Measurements from ENCODE around the gene NAV2.
A peak's percentile ranks its signal among the peaks of the same experiment; 100 is the strongest.
"Not testable (repeated sequence)": the region's sequence is repeated elsewhere in the genome, so short reads cannot be mapped to it uniquely, and the experiment has no call there.

NAV2 gene

DNA sequence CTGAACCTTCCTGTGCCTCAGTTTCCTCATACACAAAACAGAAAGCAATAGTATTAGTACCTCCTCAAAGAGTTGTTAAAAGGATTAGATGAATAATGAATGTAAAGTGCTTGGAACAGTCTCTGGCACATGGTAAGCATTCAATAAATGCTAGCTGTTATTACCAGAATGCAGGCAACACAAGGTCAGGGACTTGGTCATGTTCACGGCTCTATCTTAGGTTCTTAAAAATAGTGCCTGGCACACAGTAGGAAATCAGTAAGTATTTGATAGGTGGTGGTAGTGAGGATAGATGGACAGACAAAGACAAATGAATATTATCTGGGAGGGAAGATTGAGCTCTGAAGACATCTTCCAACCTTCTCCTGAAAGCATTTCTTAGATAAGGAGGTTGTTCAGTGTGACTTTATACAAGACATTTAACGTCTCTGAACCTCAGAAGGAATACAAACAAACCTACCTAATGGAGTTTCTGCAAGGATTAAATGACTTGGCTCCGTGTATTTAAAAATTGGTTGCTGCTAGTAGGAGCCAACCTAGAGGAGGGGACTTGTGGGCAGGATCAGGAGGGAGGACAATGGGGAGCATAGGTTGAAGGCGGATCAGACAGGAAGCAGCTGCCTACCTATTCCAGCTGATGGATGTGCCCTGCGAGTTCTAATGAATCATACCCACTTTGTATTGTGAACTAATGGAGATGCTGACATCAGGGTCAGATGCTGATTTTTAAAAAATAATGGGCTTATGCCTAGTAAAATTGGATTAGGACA lies 353.6 kb downstream of the NAV2 start:
- no peak for DNase-seq

DNA sequence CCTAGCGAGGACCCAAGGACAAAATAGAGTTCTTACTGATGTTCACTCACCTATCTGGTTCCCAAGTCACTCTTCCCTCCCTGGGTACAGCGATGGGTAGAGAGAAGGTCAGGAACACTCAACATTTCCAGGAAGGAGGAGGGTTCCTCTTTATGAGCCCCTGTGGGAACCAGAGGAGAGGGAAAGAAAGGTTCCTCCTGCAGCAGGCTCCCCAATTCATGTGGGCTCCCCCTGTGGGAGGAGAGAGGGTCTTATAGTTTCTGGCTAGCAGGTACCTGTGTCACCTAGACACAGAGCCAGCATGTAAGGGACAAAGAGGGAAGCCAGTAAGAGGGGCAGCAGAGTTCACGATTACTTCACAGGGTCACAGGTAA lies 354.1 kb downstream of the NAV2 start:
- no peak for DNase-seq

DNA sequence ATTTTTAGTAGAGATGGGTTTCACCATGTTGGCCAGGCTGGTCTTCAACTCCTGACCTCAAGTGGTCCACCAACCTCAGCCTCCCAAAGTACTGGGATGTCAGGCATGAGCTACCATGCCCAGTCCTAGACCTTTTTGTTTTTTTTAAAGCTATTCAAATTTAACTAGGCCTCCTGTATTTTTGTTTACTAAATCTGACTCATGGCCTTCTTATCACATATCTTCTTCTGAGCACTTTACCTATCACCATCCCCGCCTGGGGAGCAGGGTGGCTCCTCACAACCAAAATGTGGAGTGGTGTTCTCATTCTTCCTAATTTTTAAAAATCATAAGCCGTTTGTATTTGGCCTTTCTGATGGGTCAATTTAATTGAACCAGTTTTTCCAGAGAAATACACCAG lies 355.0 kb downstream of the NAV2 start:
- no peak for DNase-seq

- DNase-seq, result no peak
Observed at GRCh38 chr11:20068691-20069090, 356.1 kb downstream of the NAV2 start.

DNA sequence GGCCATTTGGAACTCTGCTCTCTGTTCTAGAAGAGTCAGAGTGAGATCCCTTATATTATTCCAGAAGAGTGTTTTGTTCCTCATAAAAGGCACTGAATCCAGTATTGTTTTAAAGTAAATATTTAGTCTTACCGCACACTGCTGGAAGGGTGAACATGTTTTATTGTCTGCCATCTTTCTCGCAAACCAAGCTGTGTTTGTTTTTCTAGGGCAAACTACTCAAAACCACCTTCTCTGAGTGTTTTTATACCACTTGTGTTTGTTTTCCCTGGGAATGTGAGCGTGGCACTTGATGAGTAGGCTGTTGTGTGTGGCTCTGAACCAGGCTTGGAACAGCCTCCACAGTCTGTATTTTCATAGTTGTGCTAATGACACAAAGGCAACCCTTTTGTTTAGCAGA lies 357.8 kb downstream of the NAV2 start:
- DNase-seq, result no peak

GRCh38 chr11:20075627-20076026 lies 363.0 kb downstream of the NAV2 start:
- DNase-seq, result no peak

GRCh38 chr11:20078846-20079245 lies 366.2 kb downstream of the NAV2 start:
- DNase-seq, result no peak

GRCh38 chr11:20080032-20080685 lies 367.5 kb downstream of the NAV2 start:
- no peak for DNase-seq

GRCh38 chr11:20081336-20081735 lies 368.7 kb downstream of the NAV2 start:
- DNase-seq, result no peak

- not testable (repeated sequence) for DNase-seq
Observed at GRCh38 chr11:20083877-20084276, 371.2 kb downstream of the NAV2 start.

DNA sequence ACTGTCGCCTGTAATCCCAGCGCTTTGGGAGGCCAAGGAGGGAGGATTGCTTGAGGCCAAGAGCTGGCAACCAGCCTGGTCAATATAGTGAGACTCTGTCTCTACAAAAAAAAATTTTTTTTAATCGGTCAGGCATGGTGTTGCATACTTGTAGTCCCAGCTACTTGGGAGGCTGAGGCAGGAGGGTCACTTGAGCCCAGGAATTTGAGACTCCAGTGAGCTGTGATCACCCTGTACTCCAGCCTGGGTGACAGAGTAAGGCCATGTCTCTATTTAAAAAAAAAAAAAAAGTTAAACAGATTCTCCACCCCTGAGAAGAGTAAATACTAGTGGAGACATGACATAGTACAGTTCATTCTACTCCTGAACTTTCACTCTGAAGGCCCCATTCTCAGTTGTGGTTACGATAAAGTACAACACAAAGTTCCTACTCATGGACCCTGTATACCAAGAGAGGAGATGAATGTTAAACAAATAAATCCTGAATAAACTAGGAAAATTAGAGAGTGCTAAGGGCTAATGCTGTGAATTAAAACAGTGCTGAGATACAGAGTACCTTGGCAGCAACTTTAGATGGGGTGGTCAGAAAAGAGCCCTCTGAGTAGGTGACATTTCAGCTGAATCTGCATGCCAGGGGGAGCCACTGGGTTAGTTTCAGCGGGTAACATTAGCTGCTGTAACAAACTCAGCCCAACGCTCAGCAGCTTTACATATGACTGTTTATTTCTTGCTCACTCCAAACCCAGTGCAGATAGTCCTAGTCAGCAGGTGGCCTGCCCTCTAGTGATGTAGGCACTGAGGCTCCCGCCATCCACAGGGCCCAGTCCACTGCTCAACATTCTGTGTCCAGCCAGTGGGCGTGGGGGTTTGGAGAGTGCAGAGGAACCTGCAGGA lies 372.5 kb downstream of the NAV2 start:
- no peak for DNase-seq

DNA sequence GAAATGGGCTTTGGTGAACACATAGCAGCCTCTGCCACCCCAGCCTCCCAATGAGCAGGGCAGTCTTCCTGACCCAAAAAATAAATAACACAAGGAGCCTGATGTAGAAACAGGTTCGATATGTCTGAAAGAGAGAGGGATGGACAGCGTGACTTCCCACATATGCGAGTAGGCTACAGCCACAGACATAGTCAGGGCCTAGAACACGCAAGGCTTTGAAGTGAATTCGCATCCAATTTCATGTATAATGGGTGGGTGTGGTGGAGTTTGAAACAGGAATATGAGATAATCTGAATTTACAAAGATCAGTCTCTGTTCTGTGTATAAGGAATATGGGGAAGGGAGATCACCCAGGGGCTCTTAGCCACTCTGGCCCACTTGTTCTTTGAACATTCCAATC lies 373.3 kb downstream of the NAV2 start:
- DNase-seq, result no peak

GRCh38 chr11:20087118-20087521 lies 374.5 kb downstream of the NAV2 start:
- DNase-seq, result peak; percentile 51

GRCh38 chr11:20088397-20089225 lies 376.0 kb downstream of the NAV2 start:
- DNase-seq, result no peak

- DNase-seq, result no peak
Observed at GRCh38 chr11:20089367-20089766, 376.7 kb downstream of the NAV2 start.

- no peak for DNase-seq
Observed at GRCh38 chr11:20089796-20090653, 377.4 kb downstream of the NAV2 start.

- no peak for DNase-seq
Observed at GRCh38 chr11:20090654-20091374, 378.2 kb downstream of the NAV2 start.

GRCh38 chr11:20093775-20094174 lies 381.1 kb downstream of the NAV2 start:
- no peak for DNase-seq

DNA sequence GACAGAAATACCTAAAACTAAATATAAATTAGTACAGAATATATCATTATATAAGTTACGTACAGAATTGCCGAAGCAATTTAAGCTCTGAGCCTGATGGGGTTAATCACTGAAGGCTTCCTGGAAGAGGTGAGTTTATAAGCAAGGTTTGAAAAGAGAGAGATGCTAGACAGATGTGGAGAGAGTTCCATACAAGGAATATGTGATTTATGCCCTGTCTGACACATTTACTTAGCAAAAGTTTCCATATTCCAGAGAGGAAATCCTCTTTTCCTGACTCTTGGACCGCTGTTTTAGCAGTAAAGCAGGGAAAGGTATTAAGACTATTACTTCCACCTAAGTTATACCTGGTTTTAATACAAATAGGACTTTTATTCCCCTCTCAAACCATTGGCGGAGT lies 382.6 kb downstream of the NAV2 start:
- no peak for DNase-seq

GRCh38 chr11:20097319-20098221 lies 384.9 kb downstream of the NAV2 start:
- DNase-seq, result peak; percentile 40
